ENCODE measurements around the gene LMX1B.

Gene LMX1B

DNA sequence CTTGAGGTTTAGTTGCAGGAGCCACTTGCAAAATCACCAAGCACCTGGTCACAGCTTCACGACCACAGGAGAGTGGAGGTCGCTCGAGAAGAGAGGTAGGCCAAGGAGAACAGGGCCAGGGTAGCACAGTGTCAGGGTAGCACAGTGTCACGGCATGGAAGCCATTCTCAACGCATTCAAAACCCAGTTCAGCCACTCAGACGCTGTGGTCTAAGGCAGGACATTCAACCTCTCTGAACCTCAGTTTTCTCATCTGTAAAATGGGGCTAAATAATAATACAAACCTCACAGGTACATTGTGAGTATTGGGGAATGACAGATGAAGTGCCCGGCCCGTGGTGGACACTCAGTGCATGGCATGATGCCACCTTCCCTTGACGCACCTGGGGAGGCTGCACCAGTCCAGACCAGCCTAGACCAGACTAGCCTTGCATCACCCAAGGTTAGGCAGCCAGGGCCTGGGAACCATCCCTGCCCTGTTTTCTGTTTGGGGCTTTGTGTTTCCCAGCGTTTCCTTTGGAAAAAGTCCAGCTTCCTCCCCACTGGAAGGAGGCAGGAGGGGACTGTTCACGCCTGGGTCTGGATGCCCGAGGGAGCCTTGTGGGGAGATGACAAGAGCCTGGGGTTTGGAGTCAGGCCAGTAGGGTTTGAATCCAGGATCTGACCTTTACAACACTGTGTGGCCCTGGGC is 7.8 kb upstream of the LMX1B start:
- no peak for FAIRE-seq

DNA sequence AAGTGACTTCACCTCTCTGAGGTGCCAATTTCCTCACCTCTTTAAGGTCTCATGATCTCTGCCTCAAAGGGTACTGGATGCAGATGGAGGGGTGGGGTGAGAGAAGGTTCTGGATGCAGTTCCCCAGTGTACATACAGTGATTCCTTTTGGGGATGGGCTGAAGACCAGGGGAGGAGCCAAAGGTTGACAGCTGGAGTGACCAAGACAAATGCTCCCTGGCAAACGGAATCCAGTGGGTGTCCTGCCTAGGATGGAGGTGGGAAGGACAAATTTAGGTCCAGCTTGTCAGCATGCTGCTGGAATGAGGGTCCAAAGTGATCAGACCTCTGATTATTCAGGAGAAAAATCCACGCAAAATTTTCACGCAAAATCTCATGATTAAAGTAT is 7.3 kb upstream of the LMX1B start:
- FAIRE-seq = no peak

DNA sequence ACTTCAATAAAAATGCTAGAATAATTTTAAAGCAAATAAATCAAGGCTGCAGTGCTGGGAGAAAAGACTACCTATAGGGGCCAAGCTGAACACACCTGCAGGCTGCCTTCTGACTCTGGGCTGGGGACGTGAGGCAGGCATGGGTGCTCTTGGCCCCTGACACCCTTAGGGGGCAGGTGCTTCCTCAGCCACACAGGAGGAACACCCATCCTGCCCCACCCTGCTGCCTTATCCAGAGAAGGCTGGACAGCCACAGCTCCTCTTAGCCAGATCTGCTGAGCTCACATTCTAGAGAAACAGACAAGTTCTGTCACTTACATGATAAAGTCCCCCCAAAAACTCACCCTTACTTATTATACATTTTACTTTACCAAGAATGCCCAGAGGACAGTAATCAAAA is 6.6 kb upstream of the LMX1B start:
- FAIRE-seq = no peak

DNA sequence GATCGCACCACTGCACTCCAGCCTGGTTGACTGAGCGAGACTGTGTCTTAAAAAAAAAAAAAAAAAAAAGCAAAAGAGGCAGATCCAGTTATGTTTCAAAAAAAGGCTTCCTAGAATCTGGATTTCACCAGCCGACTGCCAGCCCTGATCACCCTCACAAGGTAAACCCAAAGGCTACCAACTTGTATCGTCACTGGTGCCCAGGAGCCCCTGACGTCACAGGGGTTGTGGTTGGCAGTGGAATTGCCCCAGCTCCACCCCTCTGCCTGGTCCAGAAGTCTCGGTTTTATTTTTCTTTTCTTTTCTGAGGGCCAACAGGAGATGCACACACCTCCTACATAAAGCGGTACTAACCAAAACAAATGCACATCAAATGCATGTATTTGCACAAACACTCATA is 6.0 kb upstream of the LMX1B start:
- no peak for FAIRE-seq

DNA sequence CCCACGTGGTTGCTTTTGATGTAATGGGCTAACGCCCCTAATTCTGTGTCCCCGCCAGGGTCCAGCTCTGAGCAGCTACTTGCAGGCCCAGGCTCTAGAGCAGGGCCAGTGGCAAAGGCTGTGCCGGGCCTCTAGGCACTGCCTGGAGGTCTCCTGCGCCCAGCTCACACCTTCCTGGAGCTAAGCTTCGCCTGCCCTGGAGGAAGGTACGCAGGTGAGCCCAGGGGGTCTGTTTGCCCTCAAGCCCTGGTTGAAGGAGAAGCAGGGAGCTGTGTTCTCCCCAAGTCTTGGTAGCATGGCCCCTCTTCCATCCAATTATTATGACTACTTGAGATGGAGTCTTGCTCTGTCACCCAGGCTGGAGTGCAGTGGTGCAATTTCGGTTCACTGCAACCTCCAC is 5.2 kb upstream of the LMX1B start:
- no peak for FAIRE-seq

DNA sequence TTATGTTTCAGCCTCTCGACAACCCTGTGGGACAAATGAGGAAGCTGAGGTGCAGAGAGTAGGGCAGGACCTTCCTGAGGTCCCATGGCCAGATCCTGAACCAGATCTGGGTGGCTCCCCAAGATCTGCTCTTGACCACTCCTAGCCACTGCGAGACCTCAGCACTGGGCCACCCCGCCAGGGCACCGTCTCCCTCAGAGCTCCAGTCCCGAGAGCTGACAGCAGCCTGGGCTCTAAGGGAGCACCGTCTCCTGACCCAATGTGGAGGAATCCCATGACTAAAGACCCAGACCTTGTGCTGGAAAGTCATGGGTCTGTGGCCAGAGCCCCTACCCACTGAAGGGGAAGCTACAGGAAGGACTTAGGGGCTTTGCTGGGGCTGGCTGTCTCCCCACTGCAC is 4.5 kb upstream of the LMX1B start:
- FAIRE-seq = no peak

DNA sequence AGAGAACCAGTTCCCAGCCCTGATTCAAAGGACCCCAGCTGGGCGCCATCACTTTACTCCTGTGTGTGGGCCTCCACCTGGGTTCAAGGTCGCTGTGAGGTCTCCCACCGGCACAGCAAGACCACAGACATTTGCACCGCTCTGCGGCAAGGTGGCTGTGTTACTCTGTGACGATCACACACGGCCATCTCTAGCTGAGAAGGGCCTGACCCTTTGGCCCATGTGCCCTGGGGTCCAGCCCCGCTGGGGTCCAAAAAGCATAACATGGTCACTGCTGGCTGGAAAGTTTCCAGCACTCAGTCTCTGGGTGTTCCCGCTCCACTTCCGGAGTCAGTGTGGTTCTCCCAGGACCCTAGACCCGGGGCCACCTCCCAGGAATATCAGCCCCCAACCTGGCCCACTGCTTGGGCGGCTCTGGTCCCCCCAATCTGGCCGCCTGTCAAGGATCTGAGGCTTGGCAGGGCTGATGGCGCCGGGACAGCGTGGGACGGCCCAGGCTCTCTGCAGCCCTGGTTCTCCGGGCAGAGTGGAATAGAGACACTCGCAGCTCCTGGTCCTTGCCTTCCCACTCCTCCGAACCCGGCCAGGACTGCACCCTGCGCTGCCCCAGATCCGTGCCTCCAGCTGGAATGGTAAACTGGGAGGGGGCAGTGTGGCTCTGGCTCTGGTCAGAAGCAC is 3.9 kb upstream of the LMX1B start:
- no peak for FAIRE-seq

DNA sequence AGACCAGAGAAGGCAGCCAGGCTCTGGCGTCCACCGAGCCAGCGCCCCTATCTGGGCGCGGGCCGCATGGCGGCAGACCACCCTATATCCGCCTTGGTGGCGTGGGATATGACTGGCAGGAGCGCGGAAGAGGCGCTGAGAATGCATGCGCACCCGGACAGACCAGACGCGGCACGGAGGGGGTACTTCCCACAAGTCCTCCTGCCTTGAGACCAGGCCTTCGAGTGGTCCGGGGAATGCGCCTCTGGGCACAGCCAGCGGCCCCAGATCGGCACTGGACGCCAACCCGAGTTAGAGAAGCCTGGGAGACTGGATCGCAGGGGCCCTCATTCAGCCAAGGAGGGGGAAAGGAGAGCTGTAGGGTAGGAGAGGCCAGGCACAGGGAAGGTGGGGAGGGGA is 2.5 kb upstream of the LMX1B start:
- no peak for FAIRE-seq

DNA sequence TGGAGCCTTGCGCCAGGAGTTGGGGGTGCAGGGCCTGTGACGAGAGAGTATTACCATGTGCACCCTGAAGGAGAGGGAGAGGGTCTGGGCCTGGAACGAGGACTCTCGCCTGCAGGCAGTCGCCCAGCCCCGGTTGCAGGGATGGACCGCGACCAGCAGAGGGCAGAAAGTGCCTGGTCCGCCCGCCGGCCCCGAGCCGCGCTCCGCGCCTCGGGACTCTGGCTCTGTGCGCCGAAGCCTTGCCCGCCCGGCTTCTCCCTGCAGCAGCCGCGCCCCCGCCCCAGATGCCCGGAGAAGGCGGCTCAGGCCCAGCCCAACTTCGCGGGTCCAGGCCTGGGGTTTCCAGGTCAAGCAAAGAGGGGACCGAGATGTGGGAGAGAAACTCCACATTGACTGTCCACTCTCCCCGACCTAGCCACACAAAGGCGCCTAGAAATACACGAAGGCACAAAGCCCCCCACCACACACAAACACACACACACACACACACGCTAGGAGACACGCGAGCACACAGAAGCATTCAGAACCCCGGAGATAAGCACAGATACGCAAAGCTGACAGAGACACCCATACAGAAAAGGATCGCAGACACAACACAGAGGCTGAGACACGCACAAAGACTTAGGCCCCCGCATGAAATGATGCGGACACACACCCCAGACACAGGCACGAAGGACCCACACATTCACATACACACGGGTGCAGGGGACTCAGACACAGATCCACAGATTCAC is 2.0 kb upstream of the LMX1B start:
- no peak for FAIRE-seq

DNA sequence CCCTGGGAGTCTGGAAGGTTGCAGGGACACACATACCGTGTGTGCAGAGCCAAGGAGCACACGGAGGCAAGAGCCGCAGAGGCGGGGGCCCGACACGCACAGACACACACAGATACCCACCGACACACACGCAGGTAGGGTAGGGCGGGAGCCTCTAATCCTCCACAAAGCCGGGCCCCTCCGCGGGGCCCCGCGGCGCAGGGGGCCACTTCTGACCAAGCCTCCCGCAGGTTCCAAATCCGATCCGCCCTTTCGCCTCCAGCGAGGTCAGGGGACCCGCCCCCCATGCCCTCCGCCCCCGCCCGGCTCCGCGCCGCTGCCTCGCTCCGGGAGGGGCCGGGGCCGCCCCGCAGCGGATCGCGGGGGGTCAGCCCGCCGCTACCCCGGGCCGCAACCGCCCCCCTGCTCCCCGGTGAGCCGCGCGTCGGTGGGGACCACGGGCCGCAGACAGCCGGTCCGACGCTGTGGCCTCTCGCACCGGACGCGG is 1.4 kb upstream of the LMX1B start:
- FAIRE-seq = no peak

DNA sequence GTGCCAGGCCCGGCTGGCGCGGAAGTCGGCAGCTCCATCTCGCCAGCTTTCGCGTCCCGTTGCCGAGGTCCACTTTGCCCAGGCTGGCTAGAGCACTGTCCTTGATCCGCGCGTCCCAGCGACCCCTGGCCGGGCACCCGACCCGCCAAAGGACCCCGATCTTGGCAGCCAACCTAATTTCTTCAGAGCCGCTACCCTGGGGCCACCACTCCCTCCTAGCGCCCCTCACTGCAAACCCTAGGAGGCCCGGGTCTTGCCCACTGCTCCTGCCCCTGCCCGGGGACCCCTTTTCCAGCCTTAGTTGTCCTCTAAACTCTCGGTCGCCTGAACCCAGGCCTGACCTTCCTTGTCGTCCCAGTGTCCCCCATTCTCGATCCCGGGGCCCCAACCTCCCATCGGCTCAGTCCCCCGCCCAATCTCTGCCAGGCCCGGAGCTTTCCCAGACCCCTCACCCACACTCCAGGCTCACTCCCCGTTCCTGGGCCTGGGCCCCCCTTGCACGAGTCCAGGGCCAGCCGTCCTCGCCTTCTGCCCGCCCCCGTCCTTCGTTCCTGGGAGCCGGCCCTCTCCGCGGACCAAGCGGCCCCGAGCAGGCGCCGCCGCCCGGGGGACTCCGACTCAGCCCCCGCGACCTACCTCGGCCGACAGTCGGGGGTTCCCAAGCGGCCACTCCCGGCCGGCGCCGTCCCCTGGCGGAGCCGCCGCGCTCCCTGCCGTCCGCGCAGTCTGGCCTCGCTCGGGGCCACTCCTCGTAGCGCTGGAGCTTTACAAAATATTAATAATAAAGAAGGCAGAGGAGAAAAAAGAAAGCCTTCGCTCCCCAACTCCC is 701 bp upstream of the LMX1B start:
- no peak for FAIRE-seq

DNA sequence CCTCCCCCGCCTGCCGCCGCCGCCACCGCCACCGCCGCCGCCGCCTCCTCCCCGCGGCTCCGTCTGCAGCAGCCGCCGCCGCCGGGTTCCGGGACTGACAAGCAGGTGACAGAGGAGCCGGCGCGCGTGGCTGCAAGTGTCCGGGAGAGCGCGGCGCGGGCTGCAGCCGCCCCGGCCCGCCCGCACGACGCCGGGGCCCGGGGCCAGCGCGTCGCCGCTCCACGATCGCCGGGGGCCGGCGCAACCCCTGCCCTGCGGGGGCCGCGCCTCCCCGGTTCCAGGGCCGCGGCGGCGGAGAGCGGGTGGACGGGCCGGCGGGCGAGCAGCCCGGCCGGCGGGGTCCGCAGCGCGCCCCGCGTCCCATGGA is 343 bp downstream of the LMX1B start:
- FAIRE-seq = no peak

DNA sequence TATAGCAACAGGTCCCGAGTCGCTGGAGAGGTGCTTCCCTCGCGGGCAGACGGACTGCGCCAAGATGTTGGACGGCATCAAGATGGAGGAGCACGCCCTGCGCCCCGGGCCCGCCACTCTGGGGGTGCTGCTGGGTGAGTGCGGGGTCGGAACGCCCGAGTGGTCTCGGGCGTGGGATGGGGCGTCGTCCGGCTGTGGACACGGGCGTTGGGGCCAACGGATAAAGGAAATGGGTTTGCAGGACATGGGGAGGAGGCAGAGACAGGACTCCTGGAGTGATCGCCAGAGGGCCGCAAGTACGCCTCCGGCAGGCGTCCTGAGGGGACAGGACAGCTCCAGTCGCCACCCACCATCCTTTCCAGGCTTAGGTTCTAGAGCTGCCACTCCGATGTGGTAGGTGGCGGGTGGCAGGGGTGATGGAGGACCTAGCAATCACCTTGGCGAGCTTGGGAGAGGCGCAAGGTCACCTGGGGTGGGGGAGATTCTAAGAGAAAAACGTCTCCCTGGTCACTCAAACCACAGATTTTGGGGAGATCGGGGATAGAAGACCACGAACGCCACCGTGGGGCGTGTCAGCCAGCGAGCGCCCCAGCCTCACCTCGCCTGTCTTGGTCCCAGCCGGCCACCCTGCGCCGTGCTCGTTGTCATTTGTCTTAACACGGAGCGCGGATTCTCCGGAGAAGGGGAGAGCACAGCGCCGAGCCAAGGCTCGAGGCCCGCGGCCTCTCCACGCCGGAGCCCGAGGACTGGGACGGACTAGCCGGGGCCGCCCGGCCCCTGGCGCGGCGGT is 922 bp downstream of the LMX1B start:
- FAIRE-seq = no peak

DNA sequence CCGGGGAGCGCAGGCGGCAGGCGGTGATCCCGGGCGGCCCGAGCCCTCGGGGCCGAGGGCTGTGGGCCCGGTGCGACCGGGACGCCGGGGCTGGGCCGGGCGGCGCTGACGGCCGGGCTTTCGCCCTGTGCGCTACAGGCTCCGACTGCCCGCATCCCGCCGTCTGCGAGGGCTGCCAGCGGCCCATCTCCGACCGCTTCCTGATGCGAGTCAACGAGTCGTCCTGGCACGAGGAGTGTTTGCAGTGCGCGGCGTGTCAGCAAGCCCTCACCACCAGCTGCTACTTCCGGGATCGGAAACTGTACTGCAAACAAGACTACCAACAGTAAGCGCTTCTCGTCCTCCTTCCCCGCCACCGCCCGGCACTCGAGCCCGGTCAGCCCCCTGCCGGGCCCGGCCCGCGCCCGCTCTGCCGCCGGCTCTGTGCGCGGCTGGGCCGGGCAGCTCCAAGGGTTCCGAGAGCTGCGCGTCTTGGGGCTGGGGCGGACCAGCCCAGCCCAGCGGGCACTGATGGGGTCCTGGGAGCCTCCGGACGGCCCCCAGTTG is 1.6 kb downstream of the LMX1B start:
- no peak for FAIRE-seq

DNA sequence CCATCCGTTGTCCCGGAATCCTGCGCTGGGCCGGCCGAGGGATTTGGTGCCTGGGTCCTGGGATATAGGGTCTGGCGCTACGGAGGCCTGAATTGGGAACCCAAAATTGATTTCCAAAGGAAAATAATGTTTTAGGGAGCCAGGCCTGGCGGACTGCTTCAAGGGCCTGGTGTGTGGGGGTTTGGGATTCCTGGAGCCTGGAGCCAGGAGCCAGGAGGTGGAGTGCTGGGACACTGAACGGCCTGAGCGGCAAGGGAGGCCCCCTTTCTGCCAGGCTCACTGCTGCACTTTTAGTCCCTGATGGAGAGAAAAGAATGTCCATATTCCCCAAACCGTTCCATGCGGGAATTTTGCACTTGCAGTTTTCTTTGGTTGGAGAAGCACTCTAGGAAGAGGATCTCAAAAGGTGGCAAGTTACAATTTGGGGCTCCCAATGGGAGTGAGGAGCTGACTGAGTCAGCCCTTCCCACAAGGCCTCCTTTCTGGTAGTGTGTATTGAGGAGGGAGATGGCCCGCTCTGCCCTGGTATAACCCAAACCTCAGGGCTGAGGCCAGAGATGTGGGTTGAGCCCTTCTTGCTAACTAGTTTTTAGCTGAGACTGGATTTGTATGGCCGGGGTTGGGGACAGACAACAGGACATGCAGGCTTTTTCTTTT is 2.2 kb downstream of the LMX1B start:
- FAIRE-seq = no peak

DNA sequence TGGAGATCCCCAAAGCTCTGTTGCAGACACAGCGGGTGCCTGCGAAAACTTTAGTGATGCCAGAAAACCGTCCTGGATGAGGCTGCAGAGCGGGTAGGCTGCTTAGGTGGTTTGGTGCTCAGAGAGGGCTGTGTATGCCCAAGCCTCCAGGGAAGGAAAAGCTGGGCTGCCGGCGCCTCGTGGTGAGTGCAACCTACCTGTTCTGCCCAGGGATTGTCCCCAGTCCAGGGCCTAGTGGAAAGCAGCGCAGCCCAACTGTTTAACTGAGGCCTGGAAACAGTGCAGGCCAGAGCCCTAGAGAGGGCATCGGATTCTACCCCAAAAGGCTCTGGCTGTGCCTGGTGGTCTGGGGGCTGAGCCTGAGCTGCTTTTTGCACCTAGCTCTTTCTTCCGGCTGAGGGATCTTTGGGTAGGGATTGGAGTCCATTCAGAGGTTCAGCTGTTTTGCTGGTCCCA is 2.8 kb downstream of the LMX1B start:
- no peak for FAIRE-seq

DNA sequence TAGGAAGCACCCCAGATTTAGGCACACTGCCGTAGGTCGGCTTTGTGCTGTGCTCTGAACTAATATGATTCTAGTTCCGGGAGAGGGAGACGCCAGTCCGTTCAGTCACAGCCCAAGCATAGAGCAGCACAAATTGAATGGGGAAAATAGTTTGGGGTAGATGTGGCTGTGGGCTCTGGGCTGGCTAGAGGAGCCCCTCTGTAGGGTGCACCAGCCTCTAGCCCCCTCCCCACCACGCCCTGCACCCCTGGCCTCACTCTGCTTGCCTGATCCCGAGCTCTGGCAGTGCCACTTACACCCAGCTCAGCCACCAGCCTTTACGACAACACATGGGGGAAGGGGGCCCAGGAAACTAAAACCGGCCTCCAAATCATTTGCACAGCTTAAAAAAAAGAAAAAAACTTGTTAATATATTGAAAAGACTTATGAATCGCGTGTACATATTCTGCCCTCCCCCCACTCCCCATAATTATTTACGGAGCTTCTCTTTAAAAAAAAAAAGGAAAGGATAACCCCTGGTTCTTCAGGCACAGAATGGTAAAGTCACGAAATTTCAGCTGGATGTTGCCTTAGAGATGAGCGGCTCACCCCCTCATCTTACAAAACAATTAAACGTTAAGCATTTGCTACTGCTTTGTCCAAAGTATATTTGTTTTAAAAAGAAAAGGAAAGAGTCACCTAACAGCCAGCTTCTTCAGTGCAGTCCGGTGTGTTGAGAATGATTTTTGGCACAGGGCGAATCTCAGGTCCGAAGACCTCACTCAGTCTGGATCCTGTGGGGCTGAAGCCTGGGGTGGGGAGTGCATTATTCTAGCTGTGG is 3.5 kb downstream of the LMX1B start:
- FAIRE-seq = no peak

DNA sequence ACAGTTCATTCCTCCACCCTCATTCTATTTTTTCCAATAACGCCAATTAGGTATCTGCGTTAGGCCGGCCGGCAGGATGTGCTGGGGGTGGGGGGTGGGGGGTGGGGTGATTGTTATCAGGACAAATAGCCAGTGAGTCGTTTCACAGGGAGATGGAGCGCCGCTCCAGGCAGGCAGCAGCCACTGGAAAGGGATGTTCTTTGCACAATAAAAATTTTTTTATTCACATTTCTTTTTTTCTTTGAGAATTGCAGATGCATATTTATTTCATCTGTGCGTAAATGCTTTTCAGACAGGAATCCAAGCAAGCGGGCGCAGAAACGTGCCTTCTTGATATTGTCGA is 4.1 kb downstream of the LMX1B start:
- FAIRE-seq = no peak

DNA sequence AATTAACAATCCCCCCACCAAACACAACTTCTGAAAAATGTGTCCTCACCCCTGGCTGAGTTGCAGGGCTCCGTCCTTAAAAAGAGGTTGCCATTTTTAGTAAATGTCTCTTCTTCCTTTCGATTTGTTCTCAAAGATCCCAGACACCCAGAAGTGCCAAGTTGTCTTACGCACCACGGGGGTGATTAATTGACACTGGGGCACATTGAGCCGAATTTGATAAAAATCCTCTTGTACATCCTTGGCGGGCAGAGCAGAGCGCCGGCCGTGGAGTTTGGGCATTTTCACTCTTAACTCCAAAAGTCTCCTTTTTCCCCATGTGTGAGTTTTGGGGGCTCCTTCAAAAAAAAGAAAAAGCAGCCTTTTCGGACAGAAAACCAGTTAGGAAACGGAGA is 4.5 kb downstream of the LMX1B start:
- FAIRE-seq = no peak

DNA sequence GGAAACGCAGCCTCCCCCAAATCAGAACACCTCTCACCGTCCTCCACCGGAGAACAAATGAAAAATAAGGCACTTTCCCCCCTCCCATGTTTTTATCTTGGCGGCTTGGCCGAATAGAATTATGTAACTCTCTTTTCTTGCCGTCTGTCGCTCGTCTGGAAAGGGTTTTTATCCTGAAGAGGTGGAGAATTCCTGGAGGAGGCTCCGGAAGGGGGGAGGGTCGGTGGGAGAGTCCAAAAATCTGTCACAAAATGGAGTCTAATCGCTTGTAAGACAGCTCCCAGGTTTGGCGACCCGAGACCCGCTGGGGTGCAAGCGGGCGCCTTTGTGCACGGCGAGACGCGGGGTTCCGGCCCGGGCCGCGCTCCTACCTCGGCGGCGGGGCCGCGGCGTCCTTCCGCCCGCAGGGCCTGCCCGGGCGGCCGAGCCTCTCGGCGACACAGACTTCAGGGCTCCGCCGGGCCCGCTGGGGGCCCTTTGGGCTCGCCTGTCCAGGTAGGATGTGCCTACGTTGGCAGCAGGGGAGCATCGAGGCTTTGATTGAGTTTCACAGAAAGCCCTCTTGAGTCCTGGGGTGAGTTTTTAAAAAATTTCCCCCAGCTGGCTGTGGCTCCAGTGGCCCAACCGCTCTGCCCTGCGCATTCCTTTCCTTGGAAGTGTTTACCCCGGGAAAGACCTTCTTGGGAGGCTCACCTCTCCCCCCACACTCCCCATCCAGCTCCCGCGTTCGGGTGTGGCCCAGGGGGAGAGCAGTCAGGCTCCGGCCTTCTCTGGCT is 5.0 kb downstream of the LMX1B start:
- FAIRE-seq = no peak

All from endometrium (tissue), 2 donors.